Ramos (cell line): Measurements from ENCODE around the gene CHTOP.
"Not testable (repeated sequence)": the region's sequence is repeated elsewhere in the genome, so short reads cannot be mapped to it uniquely, and the experiment has no call there.

ENCODE experiments used
- in situ Hi-C: fragments of 300-500 bp; cut with MboI; formaldehyde crosslinking; loops from one replicate; pipeline ENCODE4 v1.14.3; 2022; ENCODE audit warnings: low sequenced_read_pairs; ENCODE audit not compliant: unreplicated experiment

Gene CHTOP

DNA sequence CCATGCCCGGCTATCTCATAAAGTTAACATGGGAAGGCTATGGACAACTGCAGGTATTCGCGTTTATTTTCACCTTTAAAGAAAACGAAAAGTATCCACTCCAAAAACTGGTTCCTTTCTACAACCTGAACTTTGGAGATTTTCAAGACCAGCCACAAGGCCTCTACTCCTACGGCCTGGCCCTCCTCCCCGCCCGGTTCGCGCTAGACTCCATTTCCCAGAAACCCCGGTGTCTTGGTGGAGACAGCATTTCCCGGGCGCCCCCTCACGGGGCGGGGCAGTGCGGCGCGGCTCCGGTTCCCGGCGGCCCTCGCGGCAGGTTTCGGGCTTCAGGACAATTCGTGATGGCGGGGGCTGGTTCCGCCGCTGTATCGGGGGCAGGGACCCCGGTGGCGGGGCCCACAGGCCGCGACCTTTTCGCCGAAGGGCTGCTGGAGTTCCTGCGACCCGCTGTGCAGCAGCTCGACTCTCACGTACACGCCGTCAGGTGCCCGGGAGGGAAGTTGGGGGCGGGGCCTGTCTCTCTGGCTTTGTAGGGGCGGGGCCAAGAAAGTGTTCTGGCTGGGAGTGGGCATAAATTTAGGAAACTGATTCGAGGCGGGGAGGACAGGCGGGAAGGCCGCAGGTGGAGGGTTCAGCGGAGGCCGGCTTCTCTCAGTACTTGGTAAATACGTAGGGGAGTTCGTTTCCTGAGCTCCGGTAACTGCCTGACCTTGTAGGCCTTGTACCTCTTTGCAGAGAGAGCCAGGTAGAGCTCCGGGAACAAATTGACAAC is 24.7 kb downstream of the CHTOP start, which contains the start of gene SNAPIN:
Gene SNAPIN, plus strand, starts transcription at position 304 of the 775 bp plus-strand sequence. Its CDS starts 41 bp downstream, at position 345.
- in situ Hi-C loops, result no loop called here

DNA sequence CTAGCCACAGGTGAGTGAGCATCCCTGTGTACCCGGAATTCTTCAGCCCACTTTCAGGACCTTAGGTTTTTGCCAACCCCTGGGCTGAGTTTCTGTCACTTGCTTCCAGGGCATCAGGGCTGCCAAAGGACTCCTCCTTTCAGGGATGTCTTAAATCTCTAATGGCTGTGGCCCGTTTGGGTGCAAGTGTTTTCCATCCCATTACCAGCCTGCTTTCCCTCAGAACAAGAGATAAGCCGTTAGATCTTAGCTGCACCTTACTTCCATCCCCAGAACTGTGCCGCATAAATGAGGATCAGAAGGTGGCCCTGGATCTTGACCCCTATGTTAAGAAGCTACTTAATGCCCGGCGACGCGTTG is 25.3 kb downstream of the CHTOP start:
- in situ Hi-C loops, result no loop called here

DNA sequence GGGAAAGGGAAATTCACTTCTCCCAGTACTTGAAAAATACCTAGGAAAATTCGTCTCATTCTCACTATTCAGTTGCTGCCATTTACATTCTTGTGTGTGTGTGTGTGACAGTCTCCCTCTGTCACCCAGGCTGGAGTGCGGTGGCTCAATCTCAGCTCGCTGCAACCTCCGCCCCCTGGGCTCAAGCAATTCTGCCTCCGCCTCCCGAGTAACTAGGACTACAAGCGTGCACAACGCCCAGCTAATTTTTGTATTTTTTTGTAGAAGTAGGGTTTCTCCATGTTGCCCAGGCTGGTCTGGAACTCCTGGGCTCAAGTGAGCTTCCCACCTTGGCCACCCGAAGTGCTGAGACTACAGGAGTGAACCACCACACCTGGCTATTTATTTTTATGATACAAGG is 25.8 kb downstream of the CHTOP start:
- in situ Hi-C loops, result loop anchor here (10.0 kb wide), 1 partner anchor 615 kb away; the partner anchor contains the start of gene HAX1

DNA sequence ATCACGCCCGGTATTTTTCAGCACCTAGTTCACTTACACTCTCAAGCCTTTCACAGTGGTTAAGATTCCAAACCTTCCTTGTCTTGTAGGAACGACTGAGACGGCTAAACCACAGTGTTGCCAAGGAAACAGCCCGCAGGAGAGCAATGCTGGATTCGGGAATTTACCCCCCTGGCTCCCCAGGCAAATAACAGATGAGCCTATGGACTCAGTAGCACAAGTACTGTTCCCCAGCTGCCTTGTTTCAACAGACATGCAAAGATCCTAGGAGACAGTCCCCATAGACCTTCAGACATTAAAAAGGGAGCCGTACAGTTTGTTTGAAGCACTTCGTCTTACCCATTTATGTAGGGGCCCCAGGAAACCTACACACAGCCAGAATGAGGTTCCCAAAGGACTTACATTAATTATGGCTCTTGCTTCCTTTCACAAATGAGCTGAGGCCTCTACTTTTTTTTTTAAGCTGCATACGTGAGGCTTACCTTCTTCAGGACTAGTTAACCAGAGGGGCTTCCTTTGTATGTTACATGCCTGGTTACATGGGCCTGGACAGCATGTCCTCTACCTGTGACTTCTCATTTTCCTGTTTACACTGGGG is 27.3 kb downstream of the CHTOP start:
- in situ Hi-C loops, result loop anchor here (10.0 kb wide), 1 partner anchor 614 kb away; the partner anchor contains the start of gene HAX1

DNA sequence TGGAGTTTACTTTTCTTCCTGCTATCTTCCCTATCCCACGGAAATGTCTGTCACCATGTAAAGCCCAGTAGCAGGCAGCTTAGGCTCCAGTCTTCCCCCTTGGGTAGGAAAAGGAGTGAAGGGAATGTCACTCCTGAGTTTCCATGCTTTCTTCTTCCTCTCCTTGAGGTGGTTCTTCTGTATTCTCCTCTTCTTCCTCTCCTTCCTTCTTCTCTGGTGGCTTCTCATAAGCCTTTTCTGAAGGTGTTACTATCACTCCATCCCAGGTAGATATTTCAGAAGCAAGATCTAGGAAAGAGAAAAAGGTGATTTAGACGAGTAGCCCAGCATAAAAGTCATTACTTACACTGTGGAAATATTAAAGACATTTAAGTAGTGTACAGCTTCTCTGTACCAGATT is 28.4 kb downstream of the CHTOP start:
- in situ Hi-C loops, result loop anchor here (10.0 kb wide), 1 partner anchor 613 kb away; the partner anchor contains the start of gene HAX1

- in situ Hi-C loops, result loop anchor here (10.0 kb wide), 1 partner anchor 612 kb away; the partner anchor contains the start of gene HAX1
These were observed 29.3 kb downstream of the CHTOP start for GRCh38 chr1:153663211-153663610.

DNA sequence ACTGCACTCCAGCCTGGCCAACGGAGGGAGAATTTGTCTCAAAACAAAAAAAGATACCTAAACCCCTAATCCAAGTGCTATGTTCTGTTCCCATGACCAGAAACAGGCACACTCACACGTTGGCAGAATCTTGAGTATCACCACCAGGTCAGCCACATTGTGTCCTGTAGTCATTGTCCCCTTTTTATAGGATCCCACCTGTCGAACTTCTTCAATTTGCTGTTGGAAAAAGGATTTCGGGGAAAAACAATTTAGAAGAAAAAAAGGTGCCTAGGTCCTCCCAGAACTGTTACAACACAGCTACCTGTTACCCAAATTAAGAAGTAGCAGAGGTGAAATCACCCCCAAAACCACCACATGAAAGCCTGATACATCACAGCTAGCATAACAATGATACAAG is 33.6 kb downstream of the CHTOP start:
- in situ Hi-C loops, result loop anchor here (10.0 kb wide), 1 partner anchor 607 kb away; the partner anchor contains the start of gene HAX1

GRCh38 chr1:153668672-153669071 is 34.8 kb downstream of the CHTOP start:
- in situ Hi-C loops, result loop anchor here (10.0 kb wide), 1 partner anchor 606 kb away; the partner anchor contains the start of gene HAX1

- in situ Hi-C loops, result loop anchor here (10.0 kb wide), 1 partner anchor 605 kb away; the partner anchor contains the start of gene HAX1
These were observed 35.7 kb downstream of the CHTOP start for GRCh38 chr1:153669606-153670005.

DNA sequence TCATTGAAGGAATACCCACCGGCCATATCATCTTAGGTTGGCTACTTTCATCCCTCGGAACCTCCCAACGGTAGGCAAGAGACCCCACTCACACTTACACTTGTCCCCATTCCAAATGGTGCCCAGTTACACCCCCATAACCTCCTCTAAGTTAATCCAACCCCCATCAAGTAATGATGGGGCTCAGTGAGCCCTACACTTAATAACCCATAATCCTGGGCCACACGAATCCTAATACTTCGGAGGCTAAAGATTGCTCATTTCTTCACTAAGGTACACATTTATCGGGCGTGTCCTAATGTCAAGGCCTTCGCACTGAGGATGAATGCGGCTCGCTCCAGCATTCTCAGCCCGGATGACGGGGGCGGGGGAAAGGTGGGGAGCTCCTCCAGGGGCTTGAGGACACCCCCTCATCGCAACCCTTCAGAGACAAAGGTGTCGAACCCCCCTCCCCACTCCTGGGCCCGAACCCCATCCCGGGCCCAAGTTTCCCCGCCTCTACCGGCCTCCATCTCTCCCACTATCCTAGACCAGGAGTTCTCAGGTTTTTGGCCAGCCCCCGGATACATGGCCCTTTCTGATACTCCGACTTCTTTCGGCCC is 36.5 kb downstream of the CHTOP start:
- in situ Hi-C loops, result no loop called here

GRCh38 chr1:153670859-153671627 is 37.2 kb downstream of the CHTOP start, which contains the start of gene ILF2:
ILF2 (minus strand) TSS chr1:153670993; CDS start chr1:153670922, 71 bp downstream.
- in situ Hi-C loops, result no loop called here

DNA sequence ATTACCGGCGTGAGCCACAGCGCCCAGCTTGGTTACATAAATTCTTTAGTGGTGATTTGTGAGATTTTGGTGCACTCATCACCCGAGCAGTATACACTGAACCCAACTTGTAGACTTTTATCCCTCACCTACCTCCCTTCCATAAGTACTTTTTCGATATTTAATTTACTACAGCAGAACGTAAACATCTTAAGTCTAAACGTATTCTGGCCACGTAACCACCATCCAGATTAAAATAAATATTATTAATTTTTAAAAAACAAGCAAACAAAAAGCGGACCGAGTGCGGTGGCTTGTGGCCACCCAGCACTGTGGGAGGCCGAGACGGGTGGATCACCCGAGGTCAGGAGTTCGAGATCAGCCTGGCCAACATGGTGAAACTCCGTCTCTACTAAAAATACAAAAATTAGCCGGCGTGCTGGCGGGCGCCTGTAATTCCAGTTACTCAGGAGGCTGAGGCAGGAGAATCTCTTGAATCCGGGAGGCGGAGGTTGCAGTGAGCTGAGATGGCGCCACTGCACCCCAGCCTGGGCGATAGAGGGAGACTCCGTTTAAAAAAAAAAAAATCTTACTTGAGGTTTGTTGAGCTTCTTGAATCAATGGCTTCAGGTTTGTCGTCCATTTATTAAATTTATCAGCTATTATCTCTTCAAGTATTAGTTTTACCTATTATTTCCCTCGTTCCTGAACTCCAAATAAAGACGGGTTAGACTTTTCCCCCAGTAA is 37.9 kb downstream of the CHTOP start:
- in situ Hi-C loops, result not testable (repeated sequence)

GRCh38 chr1:153673511-153673910 is 39.6 kb downstream of the CHTOP start:
- in situ Hi-C loops, result no loop called here

DNA sequence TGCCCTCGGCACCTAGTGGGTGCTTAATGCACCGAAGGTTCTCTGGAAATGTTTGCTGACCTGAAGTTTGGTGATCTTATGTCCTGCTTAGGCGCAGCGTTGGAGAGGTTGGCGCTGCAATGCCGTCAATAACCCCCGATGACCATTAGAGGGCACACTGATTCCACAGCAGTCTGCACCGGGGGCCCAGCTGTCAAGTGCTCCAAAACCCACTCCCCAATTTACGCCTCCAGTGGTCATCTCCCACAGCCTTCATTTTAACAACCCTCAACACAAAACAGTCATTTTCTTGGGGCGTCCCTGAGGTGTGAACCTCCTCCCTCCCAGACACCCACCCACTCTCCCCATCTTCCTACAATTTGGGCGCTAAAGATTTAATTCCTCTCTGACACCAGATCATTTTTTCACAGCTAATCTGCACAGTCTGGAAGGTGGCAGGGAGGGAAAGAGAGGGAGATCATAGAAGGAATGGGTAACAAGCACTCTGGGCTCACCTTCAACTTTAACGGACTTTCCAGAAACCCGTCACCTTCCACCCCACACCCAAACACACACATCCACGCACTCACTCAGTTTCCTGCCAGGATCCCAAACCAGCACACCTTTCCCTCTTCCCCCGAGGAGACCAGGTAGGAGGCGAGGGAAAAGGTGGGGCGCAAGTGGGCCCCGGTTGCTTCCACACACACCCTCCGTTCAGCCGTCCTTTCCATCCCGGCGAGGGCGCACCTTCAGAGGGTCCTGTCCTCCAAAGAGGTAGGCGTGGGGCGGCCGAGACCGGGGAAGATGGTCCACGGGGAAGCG is 44.1 kb downstream of the CHTOP start:
- in situ Hi-C loops, result loop anchor here (5.0 kb wide), 1 partner anchor 309 kb away; the partner anchor contains the start of gene RAB13

- in situ Hi-C loops, result loop anchor here (5.0 kb wide), 1 partner anchor 309 kb away; the partner anchor contains the start of gene RAB13
These were observed 44.9 kb downstream of the CHTOP start, which contains the start of gene NPR1 for GRCh38 chr1:153678519-153679336. NPR1 (plus strand) TSS chr1:153678688; CDS start chr1:153679109, 421 bp downstream.

- in situ Hi-C loops, result loop anchor here (5.0 kb wide), 1 partner anchor 308 kb away; the partner anchor contains the start of gene RAB13
These were observed 45.7 kb downstream of the CHTOP start for GRCh38 chr1:153679337-153680119.

- in situ Hi-C loops, result no loop called here
These were observed 46.2 kb downstream of the CHTOP start for GRCh38 chr1:153680120-153680403.
